GM21825 (cell line): ENCODE data around the gene TMED8.
"Not testable (repeated sequence)": the region's sequence is repeated elsewhere in the genome, so short reads cannot be mapped to it uniquely, and the experiment has no call there.

Experiments
- ATAC-seq: cut with Tn5 transposase; IDR thresholded peaks from one replicate; pipeline ENCODE4 v1.9.1; 2021; ENCODE audit warnings: mild to moderate bottlenecking, moderate library complexity; ENCODE audit not compliant: unreplicated experiment

Gene TMED8, protein sequence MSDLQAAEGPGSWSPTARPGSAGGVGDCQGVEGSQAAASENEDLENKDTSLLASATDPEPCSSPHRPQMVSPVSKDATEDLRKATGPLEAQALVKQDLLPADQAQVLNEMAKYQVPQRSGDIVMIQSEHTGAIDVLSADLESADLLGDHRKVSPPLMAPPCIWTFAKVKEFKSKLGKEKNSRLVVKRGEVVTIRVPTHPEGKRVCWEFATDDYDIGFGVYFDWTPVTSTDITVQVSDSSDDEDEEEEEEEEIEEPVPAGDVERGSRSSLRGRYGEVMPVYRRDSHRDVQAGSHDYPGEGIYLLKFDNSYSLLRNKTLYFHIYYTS

GRCh38 chr14:77376771-77377501, at the start of gene TMED8, which contains the start of gene SAMD15:
Gene TMED8, minus strand, starts transcription at chr14:77377094. Its CDS starts 41 bp downstream, at chr14:77377053.
Gene SAMD15, plus strand, starts transcription at chr14:77377379. Its CDS starts 40 bp downstream, at chr14:77377419.
- peak; percentile 82 for ATAC-seq

DNA sequence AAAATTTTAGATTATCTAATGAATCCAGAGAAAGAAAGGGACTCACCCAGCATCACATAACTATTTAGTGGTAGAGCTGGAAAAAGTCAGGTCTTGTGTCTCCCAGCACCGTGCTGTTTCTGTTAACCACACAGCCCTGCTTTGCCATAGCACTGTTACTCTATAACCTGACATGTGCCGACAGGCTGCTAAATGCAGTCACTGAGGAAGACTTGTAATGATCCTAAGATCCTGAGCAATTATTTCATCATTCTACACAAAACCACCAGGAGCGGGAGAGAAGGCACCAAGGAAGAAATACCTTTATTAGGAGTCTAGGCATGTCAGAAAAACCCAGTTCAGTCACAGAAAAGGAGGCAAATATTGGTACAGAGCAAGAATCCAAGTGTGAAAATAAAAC, 49.5 kb upstream of the TMED8 start:
- ATAC-seq = no peak

- ATAC-seq = no peak
Observed at GRCh38 chr14:77424862-77425261, 48.0 kb upstream of the TMED8 start.

DNA sequence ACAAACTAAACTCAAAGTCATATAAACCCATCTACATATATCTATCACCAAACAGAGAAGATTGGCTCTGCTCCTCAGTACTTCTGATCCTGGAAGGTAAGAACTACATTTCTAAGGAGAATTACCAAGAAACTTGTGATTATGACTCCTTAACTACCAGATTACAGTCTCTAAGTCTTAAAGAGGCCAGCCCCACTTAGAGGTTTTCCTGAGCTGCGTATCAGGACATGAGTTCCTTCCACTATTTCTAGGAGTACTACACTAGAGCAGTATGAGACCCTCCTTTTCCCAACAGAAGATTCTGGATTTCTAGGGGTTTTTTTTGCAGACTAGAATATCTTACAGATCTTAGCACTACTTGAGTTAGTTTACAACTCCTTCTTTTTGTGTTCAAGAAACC, 46.5 kb upstream of the TMED8 start, which contains the start of gene NOXRED1:
Gene NOXRED1, minus strand, starts transcription at position 101 of the 400 bp plus-strand sequence. CDS start 634 bp downstream, outside the sequence.
- no peak for ATAC-seq

- ATAC-seq = no peak
Observed at GRCh38 chr14:77421201-77421600, 44.3 kb upstream of the TMED8 start.

- ATAC-seq = no peak
Observed at GRCh38 chr14:77416836-77417235, 39.9 kb upstream of the TMED8 start.

DNA sequence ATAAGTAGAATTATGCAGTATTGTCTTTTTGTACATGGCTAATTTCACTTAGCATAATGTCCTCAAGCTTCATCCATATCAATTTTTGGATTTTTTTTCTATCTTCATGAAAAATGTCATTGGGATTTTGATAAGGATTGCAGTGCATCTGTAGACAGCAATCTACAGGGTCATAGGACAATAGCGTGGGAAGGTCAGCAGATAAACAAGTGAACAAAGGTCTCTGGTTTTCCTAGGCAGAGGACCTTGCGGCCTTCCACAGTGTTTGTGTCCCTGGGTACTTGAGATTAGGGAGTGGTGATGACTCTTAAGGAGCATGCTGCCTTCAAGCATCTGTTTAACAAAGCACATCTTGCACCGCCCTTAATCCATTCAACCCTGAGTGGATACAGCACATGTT, 39.2 kb upstream of the TMED8 start:
- ATAC-seq = not testable (repeated sequence)

DNA sequence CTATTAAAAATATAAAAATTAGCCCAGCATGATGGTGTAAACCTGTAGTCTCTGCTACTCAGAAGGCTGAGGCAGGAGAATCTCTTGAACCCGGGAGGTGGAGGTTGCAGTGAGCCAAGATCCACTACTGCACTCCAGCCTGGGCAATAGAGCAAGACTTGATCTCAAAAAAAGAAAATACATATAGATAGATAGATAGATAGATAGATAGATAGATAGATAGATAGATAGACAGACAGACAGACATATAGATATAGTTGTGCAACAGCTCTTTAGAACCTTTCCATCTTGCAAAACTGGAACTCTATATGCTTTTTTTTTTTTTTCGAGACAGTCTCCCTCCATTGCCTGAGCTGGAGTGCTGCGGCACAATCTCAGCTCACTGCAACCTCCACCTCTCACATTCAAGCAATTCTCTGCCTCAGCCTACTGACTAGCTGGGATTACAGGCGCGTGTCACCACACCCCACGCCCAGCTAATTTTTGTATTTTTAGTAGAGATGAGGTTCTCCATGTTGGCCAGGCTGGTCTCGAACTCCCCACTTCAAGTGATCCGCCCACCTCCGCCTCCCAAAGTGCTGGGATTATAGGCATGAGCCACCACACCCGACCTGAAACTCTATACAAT, 38.6 kb upstream of the TMED8 start:
- not testable (repeated sequence) for ATAC-seq

- ATAC-seq = no peak
Observed at GRCh38 chr14:77409131-77409533, 32.2 kb upstream of the TMED8 start.

- ATAC-seq = no peak
Observed at GRCh38 chr14:77407158-77407557, 30.3 kb upstream of the TMED8 start.

- no peak for ATAC-seq
Observed at GRCh38 chr14:77406718-77407117, 29.8 kb upstream of the TMED8 start.

GRCh38 chr14:77406086-77406485, 29.2 kb upstream of the TMED8 start:
- no peak for ATAC-seq

GRCh38 chr14:77403768-77404167, 26.9 kb upstream of the TMED8 start:
- no peak for ATAC-seq

DNA sequence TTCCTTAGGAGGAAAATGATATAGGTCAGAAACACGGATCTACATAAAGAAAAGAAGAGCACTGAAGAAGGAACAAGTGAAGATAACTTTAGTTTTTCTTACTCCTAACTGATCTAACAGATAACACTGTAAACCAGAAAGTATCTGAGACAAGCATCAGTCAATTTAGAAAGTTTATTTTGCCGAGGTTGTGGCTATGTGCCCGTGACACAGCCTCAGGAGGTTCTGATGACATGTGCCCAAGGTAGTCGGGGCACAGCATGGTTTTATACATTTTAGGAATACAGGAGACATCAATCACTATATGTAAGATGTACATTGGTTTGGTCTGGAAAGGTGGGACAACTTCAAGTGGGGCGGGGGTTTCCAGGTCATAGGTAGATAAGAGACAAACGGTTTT, 23.3 kb upstream of the TMED8 start:
- no peak for ATAC-seq

DNA sequence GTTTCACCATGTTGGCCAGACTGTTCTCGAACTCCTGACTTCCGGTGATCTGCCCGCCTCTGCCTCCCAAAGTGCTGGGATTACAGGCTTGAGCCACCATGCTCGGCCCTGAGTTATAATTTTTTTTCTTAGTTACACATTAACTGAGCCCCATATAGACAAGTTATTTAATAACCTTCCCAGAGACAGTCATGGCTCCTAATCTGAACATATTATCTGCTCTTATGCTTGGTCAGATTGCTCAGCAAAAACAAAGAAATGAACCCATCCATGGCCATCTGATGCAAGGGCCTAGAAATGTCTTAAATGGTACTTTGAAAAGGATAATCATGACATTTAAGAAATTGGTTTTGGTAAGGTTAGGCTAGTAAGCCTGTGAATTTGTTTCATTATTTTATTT, 13.3 kb upstream of the TMED8 start:
- no peak for ATAC-seq

DNA sequence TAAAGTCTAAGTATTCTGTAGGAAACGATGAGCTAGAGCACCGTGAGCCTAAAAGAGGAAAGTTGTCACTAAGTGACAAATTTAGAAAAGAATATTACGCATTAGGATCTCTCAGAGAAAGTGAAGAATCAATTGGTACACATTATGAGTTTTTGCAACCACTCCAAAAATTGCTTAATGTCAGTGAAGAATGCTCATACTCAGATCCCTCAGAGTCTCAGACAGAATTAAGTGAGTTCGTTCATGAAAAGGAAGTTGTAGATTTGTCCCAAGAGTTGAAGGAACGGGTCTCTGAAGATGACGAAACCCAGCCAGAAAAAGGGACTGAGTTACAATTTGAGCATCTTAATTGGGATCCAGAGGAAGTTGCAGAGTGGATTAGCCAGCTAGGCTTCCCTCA, 1.8 kb upstream of the TMED8 start:
- no peak for ATAC-seq

DNA sequence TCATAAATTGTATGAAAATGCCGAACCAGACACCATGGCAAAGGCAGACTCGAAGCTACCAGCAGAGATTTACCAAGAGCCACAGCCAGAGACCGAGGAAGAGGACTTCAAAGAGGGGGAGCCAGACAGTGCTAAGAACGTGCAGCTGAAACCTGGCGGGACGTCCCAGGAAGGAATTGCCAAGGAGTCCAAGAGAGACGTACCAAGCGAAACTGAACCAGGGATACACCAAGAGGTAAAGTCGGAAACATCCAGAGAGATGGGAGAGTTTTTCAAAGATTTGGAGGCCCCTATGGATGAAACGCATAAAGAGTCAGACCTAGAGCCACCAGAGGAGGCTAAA, 579 bp upstream of the TMED8 start:
- ATAC-seq = no peak

- peak; percentile 18 for ATAC-seq
Observed at GRCh38 chr14:77375973-77376770, 722 bp downstream of the TMED8 start.

- no peak for ATAC-seq
Observed at GRCh38 chr14:77375164-77375950, 1.5 kb downstream of the TMED8 start.

GRCh38 chr14:77372304-77372841, 4.5 kb downstream of the TMED8 start:
- peak; percentile 41 for ATAC-seq
